GM21528 (cell line): Measurements from ENCODE around the gene KNL1.
A peak's percentile ranks its signal among the peaks of the same experiment; 100 is the strongest.
"Not testable (repeated sequence)": the region's sequence is repeated elsewhere in the genome, so short reads cannot be mapped to it uniquely, and the experiment has no call there.

Experiments
- ATAC-seq: cut with Tn5 transposase; IDR thresholded peaks from one replicate; pipeline ENCODE4 v1.9.1; 2021; ENCODE audit warnings: mild to moderate bottlenecking, moderate library complexity; ENCODE audit not compliant: unreplicated experiment, low FRiP score

The KNL1 gene

GRCh38 chr15:40647523-40647922, 53.5 kb downstream of the KNL1 start:
- no peak for ATAC-seq

- ATAC-seq: no peak
Observed at GRCh38 chr15:40650479-40650878, 56.4 kb downstream of the KNL1 start.

GRCh38 chr15:40660686-40661085, 66.6 kb downstream of the KNL1 start:
- no peak for ATAC-seq

GRCh38 chr15:40664909-40665308, 70.9 kb downstream of the KNL1 start:
- no peak for ATAC-seq

GRCh38 chr15:40676290-40676689, 82.2 kb downstream of the KNL1 start:
- ATAC-seq: not testable (repeated sequence)

GRCh38 chr15:40676906-40677305, 82.9 kb downstream of the KNL1 start:
- ATAC-seq: not testable (repeated sequence)

GRCh38 chr15:40680151-40680550, 86.1 kb downstream of the KNL1 start:
- ATAC-seq: no peak

- ATAC-seq: not testable (repeated sequence)
Observed at GRCh38 chr15:40680959-40681358, 86.9 kb downstream of the KNL1 start.

GRCh38 chr15:40684381-40684780, 90.3 kb downstream of the KNL1 start:
- no peak for ATAC-seq

GRCh38 chr15:40685376-40685775, 91.3 kb downstream of the KNL1 start:
- no peak for ATAC-seq

GRCh38 chr15:40688932-40689799, 95.1 kb downstream of the KNL1 start:
- no peak for ATAC-seq

- ATAC-seq: no peak
Observed at GRCh38 chr15:40691737-40692136, 97.7 kb downstream of the KNL1 start.

- peak; percentile 20 for ATAC-seq
Observed at GRCh38 chr15:40693904-40694687, 100.0 kb downstream of the KNL1 start.

- ATAC-seq: peak; percentile 77
Observed at GRCh38 chr15:40694688-40695468, 100.8 kb downstream of the KNL1 start, which contains the start of gene RAD51. TSS of gene RAD51 (plus strand) at chr15:40695174. CDS start at chr15:40698759, 3,585 bp downstream.

GRCh38 chr15:40695469-40695890, 101.4 kb downstream of the KNL1 start:
- peak; percentile 39 for ATAC-seq

- no peak for ATAC-seq
Observed at GRCh38 chr15:40696228-40696627, 102.2 kb downstream of the KNL1 start.

- no peak for ATAC-seq
Observed at GRCh38 chr15:40697916-40698315, 103.9 kb downstream of the KNL1 start.

GRCh38 chr15:40702077-40702476, 108.0 kb downstream of the KNL1 start:
- no peak for ATAC-seq

GRCh38 chr15:40706121-40706520, 112.1 kb downstream of the KNL1 start:
- no peak for ATAC-seq
